ENCODE measurements around the gene CEACAM8.
"Not testable (repeated sequence)": the region's sequence is repeated elsewhere in the genome, so short reads cannot be mapped to it uniquely, and the experiment has no call there.

The CEACAM8 gene

DNA sequence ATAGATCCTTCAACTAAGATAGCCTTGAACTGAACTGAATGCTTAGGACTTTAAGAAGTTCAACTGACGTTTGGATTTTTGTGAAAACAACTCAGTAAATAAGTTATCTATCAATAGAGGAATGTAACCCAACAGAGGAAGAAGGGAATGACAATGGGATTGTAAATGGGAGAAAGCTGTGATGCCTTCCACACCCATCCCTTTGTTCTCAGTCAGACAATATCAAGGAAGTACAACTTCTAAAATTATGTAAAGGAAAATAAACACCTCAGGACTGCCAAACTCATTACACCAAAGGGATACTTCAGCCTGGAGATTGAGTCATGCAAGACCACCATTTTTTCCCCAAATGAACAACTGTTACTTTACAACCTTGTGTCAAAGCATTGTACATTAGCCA is 21.1 kb downstream of the CEACAM8 start:
- ATAC-seq: no peak
- no peak for DNase-seq

DNA sequence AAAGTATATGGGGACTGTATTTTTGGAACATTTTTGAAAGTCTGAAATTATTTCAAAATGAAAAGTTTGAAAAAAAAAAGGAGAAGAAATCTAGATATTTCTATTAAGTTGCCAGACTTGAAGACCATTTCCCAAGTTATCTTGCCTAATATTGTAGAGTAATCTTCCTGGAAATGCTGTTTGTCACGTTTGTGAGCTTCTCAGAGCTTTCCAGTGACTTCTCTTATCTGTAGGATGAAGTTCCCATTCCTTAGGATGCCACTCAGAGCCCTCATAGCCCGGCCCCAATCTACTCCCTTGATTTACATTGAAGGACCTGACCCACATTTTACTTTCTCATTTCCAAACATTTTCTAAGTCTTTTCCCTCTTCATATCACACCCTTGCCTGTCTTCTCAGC is 23.6 kb downstream of the CEACAM8 start:
- DNase-seq: no peak
- ATAC-seq: no peak

DNA sequence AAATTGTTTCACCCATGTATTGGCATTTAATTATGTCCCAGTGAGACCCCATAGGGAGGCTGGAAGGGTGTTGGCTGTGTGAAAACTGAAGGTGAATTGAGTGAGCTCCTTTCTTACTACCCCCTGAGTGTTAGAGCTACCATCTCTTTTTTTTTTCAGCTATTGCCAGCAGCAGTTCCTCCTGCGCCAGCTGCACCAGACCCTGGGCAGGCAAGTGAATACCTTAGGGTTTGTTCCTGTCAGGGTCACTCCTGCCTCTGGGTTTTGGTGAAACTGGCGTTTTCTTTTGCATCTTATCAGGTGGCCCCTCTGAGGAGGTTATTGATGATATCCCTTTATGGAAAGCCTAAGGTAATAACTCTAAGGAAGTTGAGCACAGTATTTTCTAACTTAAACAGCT is 25.5 kb downstream of the CEACAM8 start:
- ATAC-seq (no peak), DNase-seq (no peak)

DNA sequence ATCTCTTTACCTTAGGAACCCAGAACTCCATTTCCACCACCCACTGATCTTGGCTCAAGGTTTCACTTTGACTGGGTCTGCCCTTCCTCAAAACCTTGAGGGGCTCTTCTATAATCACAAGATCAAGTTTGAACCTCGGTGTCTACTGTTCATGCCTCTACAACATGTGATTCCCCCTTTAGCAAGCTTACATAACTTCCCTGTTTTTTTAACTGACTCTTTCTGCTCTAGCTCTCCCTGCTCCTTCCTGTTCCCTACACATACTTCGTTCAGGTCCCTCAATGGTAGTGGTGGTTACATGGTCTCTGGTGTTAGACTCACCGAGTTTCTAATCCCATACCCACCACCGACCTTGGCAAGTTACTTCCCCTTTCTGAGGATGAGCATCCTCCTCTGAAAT is 26.7 kb downstream of the CEACAM8 start:
- ATAC-seq: no peak

DNA sequence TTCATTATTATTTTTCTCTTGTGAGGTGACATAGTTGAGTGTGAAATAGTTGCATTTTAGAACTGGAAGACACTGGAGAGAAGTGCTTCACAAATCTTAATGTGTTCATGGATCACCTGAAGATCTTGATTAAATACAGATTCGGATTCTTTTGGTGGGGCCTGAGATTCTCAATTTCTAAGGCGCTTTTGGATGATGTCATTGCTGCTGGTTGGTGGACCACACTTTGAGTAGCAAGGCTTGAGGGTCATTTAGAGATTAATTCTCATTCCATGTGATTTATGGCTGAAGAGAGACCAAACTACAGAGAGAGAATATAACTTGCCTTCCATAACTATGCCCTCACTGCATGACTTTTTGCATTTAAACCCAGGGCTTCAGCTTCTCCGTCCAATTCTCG is 27.2 kb downstream of the CEACAM8 start:
- DNase-seq: no peak
- no peak for ATAC-seq

More for the DNA sequence above, 26.7 kb downstream of the CEACAM8 start:
- no peak for DNase-seq

DNA sequence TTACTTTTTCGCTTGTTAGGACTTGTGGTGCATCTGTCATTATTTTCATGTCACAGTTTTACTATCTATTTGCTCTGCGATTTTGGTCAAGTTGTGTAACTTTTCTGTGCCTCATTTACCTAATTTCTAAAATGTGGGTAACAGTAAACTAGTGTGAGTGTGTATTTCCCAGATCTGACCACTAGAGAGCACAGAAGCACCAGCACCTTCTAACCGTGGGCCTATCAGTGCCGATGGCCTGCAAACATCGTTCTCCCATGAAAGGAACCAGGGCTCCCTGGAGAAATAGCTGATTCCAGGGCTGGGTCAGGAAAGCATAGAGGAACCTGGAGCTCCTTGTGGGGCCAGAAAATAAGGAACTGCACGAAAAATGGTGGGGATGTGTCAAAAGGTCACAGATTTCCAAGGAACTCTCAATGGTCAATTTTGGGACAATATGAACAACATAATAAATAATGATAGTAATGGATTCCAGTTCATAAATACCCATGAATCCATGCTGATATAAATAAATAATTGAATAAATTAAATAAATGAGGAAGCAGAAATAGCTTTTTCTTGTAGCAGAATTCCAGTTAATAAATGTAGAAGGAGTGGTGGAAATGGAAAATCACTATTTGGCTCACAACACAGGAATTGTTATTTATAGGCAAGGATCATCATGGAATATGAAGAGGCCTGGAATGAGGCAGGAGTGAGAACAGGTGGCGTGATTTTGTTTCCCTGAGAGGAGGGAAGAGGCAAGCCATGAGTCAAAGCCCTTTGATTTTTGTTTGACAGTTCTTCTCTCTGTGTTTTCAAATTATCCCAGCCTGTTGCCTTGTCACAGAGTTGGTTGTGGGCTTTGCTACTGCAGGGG is 31.1 kb downstream of the CEACAM8 start:
- no peak for ATAC-seq
- peak; percentile 20 for DNase-seq

DNA sequence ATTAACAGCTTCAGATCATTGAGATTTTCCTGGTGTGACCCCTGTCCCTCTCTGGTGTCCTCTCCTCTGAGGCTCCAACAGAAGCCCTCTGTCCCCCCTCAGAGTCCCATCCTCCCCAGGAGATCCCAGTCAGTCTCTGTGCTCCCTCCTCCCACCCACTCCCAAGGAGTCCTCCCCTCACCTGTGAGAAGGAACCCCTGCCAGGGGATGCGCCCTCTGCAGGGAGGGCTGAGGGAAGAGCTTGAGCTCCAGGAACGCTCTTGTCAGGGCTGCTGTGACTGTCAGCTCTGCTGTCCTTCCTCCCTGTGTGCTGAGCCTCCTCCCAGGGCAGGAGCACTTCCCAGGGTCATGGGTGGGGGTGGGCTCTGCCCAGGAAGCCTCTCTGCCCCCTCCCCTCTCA is 33.2 kb downstream of the CEACAM8 start:
- DNase-seq (no peak), ATAC-seq (no peak)

DNA sequence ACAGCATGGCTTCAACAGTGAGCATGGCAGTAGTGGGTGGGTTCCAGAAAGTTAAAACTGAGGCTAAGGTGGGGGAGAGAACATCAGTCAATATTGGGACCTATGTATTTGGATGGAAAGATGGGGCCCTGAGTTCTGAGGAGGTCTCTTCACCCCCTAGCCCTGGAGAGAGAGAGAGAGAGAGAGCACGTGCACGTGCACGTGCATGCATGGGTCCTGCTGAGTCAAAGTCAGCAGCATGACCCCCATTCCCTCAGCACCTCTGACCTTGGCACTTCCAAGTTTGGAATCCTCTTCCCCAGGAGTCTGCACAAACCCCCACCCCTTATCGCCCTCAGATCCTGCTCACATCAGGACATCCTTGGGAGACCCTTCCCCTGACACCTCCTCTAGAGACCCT is 34.0 kb downstream of the CEACAM8 start:
- no peak for DNase-seq
- ATAC-seq: no peak

DNA sequence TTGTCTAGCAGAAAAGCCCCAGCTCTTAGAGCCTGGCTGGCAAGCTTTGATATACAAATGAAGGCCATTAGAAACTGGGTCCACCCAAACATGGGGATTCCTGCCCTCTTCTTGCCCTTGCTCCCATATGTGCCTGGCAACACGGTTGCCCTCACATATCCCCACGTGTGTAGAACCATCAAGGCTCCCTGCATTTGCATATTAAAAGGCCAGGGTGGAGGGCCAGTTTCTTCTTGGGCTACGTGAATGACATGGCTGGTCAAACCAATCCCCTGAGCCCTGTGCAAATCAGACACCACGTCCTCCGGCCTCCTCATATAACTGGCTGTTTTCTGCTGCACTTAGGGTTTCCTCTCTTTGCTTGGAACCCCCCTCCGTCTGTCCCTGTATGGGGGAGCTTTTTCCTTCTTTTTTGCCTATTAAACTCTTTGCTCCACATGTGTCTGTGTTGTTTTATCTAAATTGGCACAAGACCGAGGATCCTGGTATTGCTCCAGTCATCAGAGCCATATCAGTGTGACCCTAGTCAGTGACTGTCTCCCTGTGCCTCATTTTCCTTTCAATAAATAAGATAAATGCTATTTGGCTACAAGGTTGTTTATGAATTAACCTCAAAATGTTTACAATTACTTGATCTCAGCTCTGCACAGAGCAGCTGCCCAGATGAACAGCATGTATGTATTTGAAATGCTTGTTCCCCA is 36.1 kb downstream of the CEACAM8 start:
- no peak for DNase-seq
- no peak for ATAC-seq

DNA sequence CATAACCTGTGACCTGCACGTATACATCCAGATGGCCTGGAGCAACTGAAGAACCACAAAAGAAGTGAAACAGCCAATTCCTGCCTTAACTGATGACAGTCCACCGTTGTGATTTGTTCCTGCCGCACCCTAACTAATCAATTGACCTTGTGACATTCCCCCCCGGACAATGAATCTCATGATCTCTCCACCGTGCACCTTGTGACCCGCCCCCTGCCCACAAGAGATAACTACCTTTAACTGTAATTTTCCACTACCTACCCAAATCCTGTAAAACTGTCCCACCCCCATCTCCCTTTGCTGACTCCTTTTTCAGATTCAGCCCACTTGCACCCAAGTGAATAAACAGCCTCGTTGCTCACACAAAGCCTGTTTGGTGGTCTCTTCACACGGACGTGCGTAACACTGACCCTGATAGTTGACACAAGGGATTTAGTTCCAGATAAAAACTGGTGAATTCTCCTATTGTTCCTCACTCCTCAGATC is 37.3 kb downstream of the CEACAM8 start:
- ATAC-seq, DNase-seq: not testable (repeated sequence)

DNA sequence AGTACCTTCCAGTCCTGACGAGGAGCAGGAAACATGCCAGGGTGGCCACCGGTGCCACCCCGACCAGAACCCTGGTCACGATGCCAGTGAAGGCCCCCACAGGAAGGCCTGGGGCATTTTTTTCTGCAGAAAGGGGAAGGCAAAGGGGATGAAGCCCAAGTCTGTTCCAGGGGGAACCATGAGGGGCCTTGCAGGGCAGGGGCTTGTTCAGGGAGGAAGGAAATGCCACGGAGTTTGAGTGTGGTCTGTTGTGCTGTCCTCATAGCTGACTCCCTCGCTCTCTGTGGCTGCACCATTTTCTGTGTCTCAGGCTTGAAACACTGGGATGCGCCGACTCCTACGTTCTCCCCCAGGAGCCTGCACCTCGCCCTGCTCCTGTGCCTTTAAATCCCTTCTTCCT is 38.9 kb downstream of the CEACAM8 start:
- no peak for ATAC-seq
- no peak for DNase-seq

DNA sequence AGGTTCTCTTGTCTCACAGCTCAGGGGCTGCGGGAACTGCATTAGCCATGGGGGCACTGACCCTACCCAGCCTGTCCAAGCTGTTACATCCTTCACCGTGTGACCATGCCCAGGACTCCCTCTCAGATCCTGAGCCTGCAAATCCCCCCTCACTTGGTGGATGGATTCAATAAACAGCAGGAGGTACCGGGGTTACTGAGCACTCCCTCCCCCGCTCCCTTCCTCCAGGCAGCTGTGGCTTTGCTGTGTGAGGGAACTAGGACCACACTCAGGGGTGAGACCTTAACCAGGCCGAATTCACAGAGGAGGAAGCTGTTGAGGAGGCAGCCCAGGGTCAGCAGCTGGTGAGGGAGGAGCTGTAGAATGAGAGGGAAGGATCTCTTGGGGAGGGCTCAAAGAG is 39.4 kb downstream of the CEACAM8 start:
- DNase-seq (no peak), ATAC-seq (no peak)

DNA sequence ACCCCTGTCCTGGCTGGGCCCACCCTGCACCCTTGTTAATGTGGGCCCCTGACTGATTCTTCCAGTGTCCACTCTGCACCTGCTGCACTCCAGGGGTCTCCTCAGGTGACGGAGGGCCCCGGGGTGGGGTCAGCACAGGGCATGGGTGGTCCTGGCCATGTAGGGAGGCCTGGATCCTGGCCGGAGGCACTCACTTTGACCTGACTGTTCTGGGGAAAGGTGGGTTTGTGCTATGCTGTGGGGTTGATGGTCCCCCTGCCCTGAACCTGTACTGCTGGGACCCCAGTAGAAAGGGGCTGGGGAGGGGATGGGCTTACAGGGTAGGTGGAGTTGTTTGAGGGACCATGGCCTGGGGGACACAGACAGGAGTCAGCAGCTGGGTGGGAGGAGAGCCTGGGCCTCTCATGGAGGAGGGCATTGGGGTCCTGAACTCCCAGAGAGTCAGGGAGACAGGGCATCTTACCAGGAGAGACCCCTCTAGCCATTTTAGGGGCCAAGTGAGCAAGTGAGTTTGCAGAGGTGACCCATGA is 40.6 kb downstream of the CEACAM8 start:
- no peak for DNase-seq
- ATAC-seq: no peak

DNA sequence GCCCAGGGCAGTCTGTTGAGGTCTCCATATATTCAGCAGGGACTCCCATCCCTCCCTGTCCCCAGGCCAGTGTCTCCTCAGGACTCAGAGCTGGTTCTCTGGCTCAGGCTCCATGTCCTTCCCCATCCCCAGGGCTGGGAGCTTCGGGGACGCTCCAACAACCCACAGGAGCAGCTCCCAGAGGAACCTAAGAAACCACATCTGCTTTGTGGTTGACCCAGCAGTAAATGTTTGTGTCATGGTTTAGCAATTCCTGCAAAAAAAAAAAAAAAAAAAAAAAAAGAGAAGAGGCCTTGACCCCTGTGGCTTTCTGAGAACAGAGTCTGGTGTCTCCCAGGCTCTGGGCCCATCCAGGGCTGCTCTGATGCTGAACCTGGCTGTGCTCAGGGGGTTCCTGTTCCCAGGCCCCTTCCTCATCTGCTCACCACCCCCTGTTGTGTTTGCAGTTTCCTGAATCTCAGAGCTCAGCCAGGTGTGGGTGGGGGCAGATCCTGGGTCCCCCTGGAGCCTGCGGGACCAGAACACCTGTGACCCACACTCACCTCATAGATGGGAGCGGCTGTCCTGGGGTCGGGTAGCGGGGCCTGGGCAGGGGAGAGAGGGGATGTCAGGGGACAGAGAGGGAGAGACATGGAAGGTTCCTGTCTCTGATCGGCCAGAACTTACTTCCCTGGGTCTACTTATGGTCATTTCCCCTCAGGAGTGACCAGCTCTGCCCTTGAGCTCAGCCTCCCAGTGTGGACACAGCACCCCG is 41.3 kb downstream of the CEACAM8 start:
- no peak for DNase-seq
- ATAC-seq: no peak

DNA sequence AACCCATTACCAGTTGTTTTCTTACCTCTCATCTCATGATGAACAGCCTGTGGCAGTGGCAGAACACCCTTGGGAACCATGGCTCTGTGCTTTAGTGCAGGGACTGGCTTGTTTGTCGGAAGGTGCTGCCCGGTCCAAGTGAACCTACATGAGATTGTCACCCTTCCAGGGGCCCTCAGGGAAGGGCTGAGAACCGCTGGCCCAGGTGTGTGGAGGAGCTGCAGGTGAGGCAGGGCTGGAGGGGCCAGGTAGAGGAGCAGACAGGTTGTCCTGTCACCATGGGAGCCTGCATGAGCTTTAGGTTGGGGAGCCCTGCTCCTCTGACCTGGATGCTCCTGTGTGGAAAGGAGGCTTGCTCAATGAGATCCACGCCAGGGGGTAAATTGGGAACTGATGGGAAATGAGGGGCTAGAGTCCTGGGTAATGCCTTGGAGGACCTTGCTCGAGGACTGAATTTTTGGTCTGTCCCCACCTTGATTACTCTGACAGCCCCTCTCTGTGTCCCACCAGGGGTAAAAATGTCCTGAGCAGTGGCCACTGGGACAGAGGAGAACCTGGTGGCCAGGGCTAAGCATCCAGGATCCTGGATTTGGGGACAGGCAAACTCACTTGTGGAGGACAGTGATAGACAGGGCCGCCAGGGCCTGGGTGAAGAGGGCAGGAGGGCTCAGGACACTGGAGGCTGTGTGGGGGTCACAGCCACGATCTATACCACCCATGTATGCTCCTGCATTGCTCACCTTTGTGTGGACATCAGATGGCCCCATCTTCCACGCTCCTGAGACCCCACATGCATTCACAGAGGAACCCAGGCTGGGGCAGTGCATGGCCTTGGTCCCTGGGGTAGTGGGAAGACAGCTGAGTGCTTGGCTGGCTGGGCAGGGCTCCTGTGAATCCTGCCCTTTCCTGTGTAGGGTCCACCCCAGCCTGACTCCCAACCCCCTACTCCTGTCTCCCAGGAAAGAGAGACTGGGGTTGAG is 42.3 kb downstream of the CEACAM8 start:
- DNase-seq (no peak), ATAC-seq (no peak)

DNA sequence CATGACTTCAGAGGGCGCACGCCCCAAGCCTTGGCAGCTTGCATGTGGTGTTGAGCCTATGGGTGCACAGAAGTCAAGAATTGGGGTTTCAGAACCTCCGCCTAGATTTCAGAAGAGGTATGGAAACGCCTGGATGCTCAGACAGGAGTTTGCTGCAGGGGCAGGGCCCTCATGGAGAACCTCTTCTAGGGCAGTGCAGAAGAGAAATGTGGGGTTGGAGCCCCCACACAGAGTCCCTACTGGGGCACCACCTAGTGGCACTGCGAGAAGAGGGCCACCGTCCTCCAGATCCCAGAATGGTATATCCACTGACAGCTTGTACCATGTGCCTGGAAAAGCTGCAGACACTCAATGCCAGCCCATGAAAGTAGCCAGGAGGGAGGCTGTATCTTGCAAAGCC is 44.2 kb downstream of the CEACAM8 start:
- not testable (repeated sequence) for DNase-seq, ATAC-seq

DNA sequence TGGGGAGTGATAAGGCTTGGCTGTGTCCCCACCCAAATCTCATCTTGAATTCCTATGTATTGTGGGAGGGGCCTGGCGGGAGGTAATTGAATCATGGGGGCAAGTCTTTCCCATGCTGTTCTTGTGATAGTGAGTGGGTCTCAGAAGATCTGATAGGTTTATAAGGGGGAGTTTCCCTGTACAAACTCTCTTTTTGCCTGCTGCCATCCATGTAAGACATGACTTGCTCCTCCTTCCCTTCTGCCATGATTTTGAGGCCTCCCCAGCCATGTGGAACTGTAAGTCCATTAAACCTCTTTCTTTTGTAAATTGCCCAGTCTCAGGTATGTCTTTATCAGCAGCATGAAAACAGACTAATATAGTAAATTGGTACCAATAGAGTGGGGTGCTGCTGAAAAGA is 45.7 kb downstream of the CEACAM8 start:
- DNase-seq, ATAC-seq: not testable (repeated sequence)

DNA sequence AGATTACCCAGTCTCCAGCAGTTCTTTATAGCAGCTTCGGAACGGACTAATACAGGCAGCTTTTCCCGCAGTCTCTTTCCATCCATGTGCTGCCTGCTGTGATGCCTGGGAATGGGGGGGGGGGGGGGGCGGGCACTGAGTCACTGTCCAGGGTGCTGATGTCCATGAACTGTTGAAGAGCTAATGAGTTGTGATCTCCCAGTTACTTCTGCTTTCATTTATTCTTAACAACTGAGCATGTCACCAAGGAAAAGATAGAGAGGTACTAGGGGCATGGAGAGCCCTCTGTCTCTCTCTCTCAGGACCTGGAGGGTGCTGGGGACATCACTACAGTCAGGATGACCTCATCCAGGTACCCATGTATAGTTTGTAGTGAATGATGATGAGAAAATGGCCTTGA is 46.2 kb downstream of the CEACAM8 start:
- no peak for DNase-seq
- ATAC-seq: no peak

DNA sequence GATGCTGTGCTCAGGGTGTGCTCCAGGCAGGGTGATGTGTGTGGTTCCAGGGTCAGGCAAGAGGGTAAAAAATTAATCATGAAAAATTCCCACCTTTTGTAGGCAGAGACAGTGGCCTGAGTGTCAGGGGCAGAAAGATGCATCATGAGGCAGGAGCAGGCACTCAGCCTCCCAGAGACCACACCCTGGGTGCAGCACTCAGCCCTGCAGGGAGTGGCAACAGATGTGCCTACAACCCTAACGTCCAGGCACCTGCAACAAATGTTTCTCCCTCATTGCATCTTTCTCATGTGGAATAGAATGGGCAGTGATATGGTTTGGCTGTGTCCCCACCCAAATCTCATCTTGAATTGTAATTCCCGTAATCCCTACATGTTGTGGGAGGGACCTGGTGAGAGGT is 46.8 kb downstream of the CEACAM8 start:
- no peak for ATAC-seq
- DNase-seq: no peak

DNA sequence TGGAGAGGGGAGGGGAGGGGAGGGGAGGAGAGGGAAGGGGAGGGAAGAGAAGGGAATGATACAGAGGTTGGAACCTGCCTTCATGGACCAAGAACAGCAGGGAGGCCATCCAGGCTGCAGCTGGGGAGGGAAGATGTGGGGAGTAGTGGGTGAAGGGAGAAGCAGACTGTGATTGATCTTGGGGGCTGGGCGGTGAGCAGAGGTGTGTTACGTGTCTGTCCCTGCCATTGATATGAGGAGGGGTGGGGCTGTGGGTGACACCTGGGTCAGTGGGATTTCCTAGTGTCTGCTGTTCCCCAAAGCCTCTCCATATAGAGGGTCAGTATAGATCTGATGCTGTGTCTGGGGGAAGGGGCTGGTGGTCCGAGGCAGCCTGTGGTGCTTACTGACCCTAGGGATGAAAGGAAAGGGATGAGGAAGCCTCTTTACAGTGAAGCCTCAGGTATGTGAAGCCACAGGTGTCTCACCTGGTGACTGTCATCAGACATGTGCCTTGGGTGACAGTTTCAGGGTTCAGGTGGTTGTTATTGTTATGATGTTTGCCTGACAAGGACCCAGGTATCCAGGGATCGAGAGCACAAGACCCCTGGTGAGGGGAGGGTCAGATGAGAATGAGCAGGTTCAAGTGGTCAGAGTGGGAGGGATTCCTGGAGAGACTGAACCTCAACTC is 47.8 kb downstream of the CEACAM8 start:
- DNase-seq (no peak), ATAC-seq (no peak)

DNA sequence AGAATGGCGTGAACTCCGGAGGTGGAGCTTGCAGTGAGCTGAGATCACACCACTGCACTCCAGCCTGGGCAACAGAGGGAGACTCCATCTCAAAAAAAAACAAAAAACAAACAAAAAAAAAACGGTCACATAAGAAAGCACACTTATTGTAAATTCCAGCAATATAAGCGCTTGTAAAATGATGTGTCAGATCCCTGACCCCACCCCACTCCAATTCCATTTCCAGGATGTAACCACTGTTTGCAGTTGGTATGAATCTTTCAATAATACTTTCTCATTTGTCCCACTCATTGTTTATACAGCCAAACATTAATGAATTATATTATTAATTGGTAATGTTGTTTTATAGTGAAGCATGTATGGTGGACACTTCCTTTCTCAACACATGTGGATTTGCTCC is 50.6 kb downstream of the CEACAM8 start:
- ATAC-seq (no peak), DNase-seq (no peak)

All from stimulated activated naive CD8-positive, alpha-beta T cell treated with anti-CD3 and anti-CD28 coated beads, Interleukin-15, Interleukin-2, amounts not matched to agents 100 U/mL and 50 U/mL, for 24 hours (primary cell).